Lower leg skin (tissue), 3 donors: ENCODE data around the gene ENOX1.

Experiments used
- CTCF ChIP-seq, 3 donors: fragments of 450-650 bp; IDR thresholded peaks; one replicate each; pipeline ENCODE4 v1.5.1; 2016; ENCODE audit warnings: antibody characterized with exemption in 3 of 3, mild to moderate bottlenecking in 3 of 3, moderate library complexity in 2 of 3
- POLR2A ChIP-seq, 2 donors: fragments of 450-650 bp; IDR thresholded peaks; one replicate each; pipeline ENCODE4 v1.6.1; 2016 to 2017; ENCODE audit warnings: antibody characterized with exemption in 2 of 2, mild to moderate bottlenecking in 1 of 2, moderate library complexity in 1 of 2

- TF ChIP-seq POLR2A (IDR thresholded peaks at IDR 0.05): no peak
- TF ChIP-seq CTCF (IDR thresholded peaks at IDR 0.05): no peak
Observed at GRCh38 chr13:43587376-43587775, 199.4 kb downstream of the ENOX1 start.
